ENCODE data around the gene LDB1. TPM values are rescaled to one million over a fixed set of nuclear protein-coding genes. Genes with fewer than 3 reads are reported as not detected.

LDB1 gene
- total RNA-seq, 6 experiments from 2014 or later = 51.6 to 64.8 (median 59.3) TPM

GRCh38 chr10:102111276-102111675 is 8.9 kb downstream of the LDB1 start:
- H3K4me3 Mint-ChIP-seq = no peak overlapping the region
- no peaks in the 10 kb centered on the region for H3K9me3 Mint-ChIP-seq
- peaks cover 36% of the 10 kb centered on the region for H3K4me1 Mint-ChIP-seq (ENCODE audit: low read depth)
- H3K27me3 Mint-ChIP-seq (ENCODE audit: insufficient read depth) = no peaks in the 10 kb centered on the region
- no peak for TF ChIP-seq CTCF (IDR thresholded peaks at IDR 0.05)
- H3K36me3 Mint-ChIP-seq (ENCODE audit: low read depth) = peaks cover 21% of the 10 kb centered on the region
- no peak for DNase-seq
- no peak overlapping the region; the same call in 1 of the 2 replicates for H3K27ac Mint-ChIP-seq

- no peaks in the 10 kb centered on the region for H3K9me3 Mint-ChIP-seq
These were observed 10.7 kb downstream of the LDB1 start for GRCh38 chr10:102109166-102110116.

GRCh38 chr10:102106998-102107397 is 13.2 kb downstream of the LDB1 start:
- DNase-seq = no peak
- H3K27me3 Mint-ChIP-seq (ENCODE audit: insufficient read depth) = no peaks in the 10 kb centered on the region
- H3K36me3 Mint-ChIP-seq (ENCODE audit: low read depth) = peaks cover 19% of the 10 kb centered on the region
- no peaks in the 10 kb centered on the region for H3K9me3 Mint-ChIP-seq
- H3K4me3 Mint-ChIP-seq = no peak overlapping the region
- peaks cover 10% of the 10 kb centered on the region for H3K4me1 Mint-ChIP-seq (ENCODE audit: low read depth)
- no peak overlapping the region for H3K27ac Mint-ChIP-seq
- no peak for TF ChIP-seq CTCF (IDR thresholded peaks at IDR 0.05)

More at GRCh38 chr10:102109166-102110116, 10.7 kb downstream of the LDB1 start:
- H3K4me1 Mint-ChIP-seq (ENCODE audit: low read depth) = peaks cover 19% of the 10 kb centered on the region
- no peaks in the 10 kb centered on the region for H3K27me3 Mint-ChIP-seq (ENCODE audit: insufficient read depth)
- peaks cover 21% of the 10 kb centered on the region for H3K36me3 Mint-ChIP-seq (ENCODE audit: low read depth)
- no peak overlapping the region for H3K4me3 Mint-ChIP-seq
- DNase-seq = no peak
- no peak overlapping the region for H3K27ac Mint-ChIP-seq
- TF ChIP-seq CTCF (IDR thresholded peaks at IDR 0.05) = no peak

- peaks cover 10% of the 10 kb centered on the region for H3K4me1 Mint-ChIP-seq (ENCODE audit: low read depth)
- peak overlapping the region; percentile 69 for H3K27ac Mint-ChIP-seq
- no peak for DNase-seq
- no peak for TF ChIP-seq CTCF (IDR thresholded peaks at IDR 0.05)
- H3K27me3 Mint-ChIP-seq (ENCODE audit: insufficient read depth) = peaks cover 3% of the 10 kb centered on the region; the same call in 1 of the 2 replicates
- no peaks in the 10 kb centered on the region for H3K9me3 Mint-ChIP-seq
- no peaks in the 10 kb centered on the region for H3K36me3 Mint-ChIP-seq (ENCODE audit: low read depth)
- H3K4me3 Mint-ChIP-seq = no peak overlapping the region
These were observed 17.7 kb downstream of the LDB1 start for GRCh38 chr10:102102421-102102820.

GRCh38 chr10:102101152-102101551 is 19.0 kb downstream of the LDB1 start:
- peaks cover 10% of the 10 kb centered on the region for H3K4me1 Mint-ChIP-seq (ENCODE audit: low read depth)
- peaks cover 5% of the 10 kb centered on the region; the same call in 1 of the 2 replicates for H3K27me3 Mint-ChIP-seq (ENCODE audit: insufficient read depth)
- H3K27ac Mint-ChIP-seq = no peak overlapping the region
- no peak overlapping the region for H3K4me3 Mint-ChIP-seq
- DNase-seq = no peak
- peak; percentile 19; the same call in 1 of the 2 replicates for TF ChIP-seq CTCF (IDR thresholded peaks at IDR 0.05)
- H3K36me3 Mint-ChIP-seq (ENCODE audit: low read depth) = no peaks in the 10 kb centered on the region
- H3K9me3 Mint-ChIP-seq = no peaks in the 10 kb centered on the region

All from HFFc6 (cell line).